Neural cell (in vitro differentiated cells): ENCODE measurements around the gene NCAPD2. TPM values are rescaled to one million over a fixed set of nuclear protein-coding genes. Genes with fewer than 3 reads are reported as not detected.
"Not testable (repeated sequence)": the region's sequence is repeated elsewhere in the genome, so short reads cannot be mapped to it uniquely, and the experiment has no call there.

Source experiments
- H2AFZ ChIP-seq: fragments of 200-600, 300-800 bp; sonication (generic), shearing (Covaris generic); 2 replicates; pipeline ENCODE4 v1.6.0; 2014; ENCODE audit warnings: low read depth, mild to moderate bottlenecking, antibody characterized with exemption, low read length, moderate library complexity
- H3F3A ChIP-seq: fragments of 200-600 bp; shearing (Covaris generic); 2 replicates; pipeline ENCODE4 v1.6.1; 2016; ENCODE audit warnings: mild to moderate bottlenecking, moderate library complexity, mixed read lengths, antibody characterized with exemption, low read length; ENCODE audit not compliant: insufficient read depth, poor library complexity, severe bottlenecking
- H3K27ac ChIP-seq: fragments of 200-600, 300-800 bp; sonication (generic), shearing (Covaris generic); 2 replicates; pipeline ENCODE4 v1.5.1; 2014; ENCODE audit warnings: mild to moderate bottlenecking, low read length, moderate library complexity
- H3K27me3 ChIP-seq: fragments of 300-800, 200-600 bp; sonication (generic), shearing (Covaris generic); 2 replicates; pipeline ENCODE4 v1.6.0; 2014; ENCODE audit warnings: mild to moderate bottlenecking, low read depth, low read length, moderate library complexity; ENCODE audit not compliant: insufficient read depth
- H3K36me3 ChIP-seq: fragments of 300-800, 200-600 bp; sonication (generic), shearing (Covaris generic); 2 replicates; pipeline ENCODE4 v1.5.1; 2014; ENCODE audit warnings: mild to moderate bottlenecking, antibody characterized with exemption, low read length, moderate library complexity; ENCODE audit not compliant: insufficient read depth
- H3K4me2 ChIP-seq: fragments of 300-800, 200-600 bp; sonication (generic), shearing (Covaris generic); 2 replicates; pipeline ENCODE4 v1.6.0; 2014; ENCODE audit warnings: mild to moderate bottlenecking, low read length
- H3K4me3 ChIP-seq: fragments of 300-800, 200-600 bp; sonication (generic), shearing (Covaris generic); 2 replicates; pipeline ENCODE4 v1.5.1; 2014; ENCODE audit warnings: mild to moderate bottlenecking, low read length, moderate library complexity
- H3K79me2 ChIP-seq: fragments of 200-600 bp; shearing (Covaris generic); replicated peaks from 2 replicates; pipeline ENCODE4 v1.6.0; 2014; ENCODE audit warnings: mild to moderate bottlenecking, low read length, moderate library complexity; ENCODE audit not compliant: insufficient read depth
- H3K9ac ChIP-seq: fragments of 300-800, 200-600 bp; sonication (generic), shearing (Covaris generic); 2 replicates; pipeline ENCODE4 v1.6.1; 2016; ENCODE audit warnings: mild to moderate bottlenecking, low read length, mixed read lengths
- H3K9me2 ChIP-seq: fragments of 200-600 bp; shearing (Covaris generic); 2 replicates; pipeline ENCODE4 v1.6.1; 2016; ENCODE audit warnings: mild to moderate bottlenecking, low read length, mixed read lengths; ENCODE audit not compliant: insufficient read depth
- H3K9me3 ChIP-seq: fragments of 200-600, 300-800 bp; sonication (generic), shearing (Covaris generic); 2 replicates; pipeline ENCODE4 v1.6.1; 2016; ENCODE audit warnings: mild to moderate bottlenecking, mixed run types, low read length, moderate library complexity, mixed read lengths
- H4K20me1 ChIP-seq: fragments of 200-600 bp; shearing (Covaris generic); 2 replicates; pipeline ENCODE4 v1.6.1; 2016; ENCODE audit warnings: mild to moderate bottlenecking, mixed run types; ENCODE audit not compliant: insufficient read depth
- CTCF ChIP-seq: fragments of 450-650 bp; IDR thresholded peaks from 2 replicates; pipeline ENCODE4 v1.5.1; 2014; ENCODE audit warnings: antibody characterized with exemption, mild to moderate bottlenecking, moderate library complexity; ENCODE audit not compliant: poor library complexity, severe bottlenecking
- EP300 ChIP-seq: fragments of 450-650 bp; conservative IDR thresholded peaks from 2 replicates; pipeline ENCODE4 v1.6.1; 2014; ENCODE audit warnings: antibody characterized with exemption, mild to moderate bottlenecking, moderate library complexity; ENCODE audit not compliant: poor library complexity, severe bottlenecking
- EZH2 ChIP-seq: fragments of 200-600, 300-800 bp; shearing (Covaris generic), sonication (generic); IDR thresholded peaks from 2 replicates; pipeline ENCODE4 v1.6.1; 2014; ENCODE audit warnings: antibody characterized with exemption, low read length, borderline replicate concordance, mild to moderate bottlenecking; ENCODE audit not compliant: insufficient read depth, poor library complexity, severe bottlenecking
- MXI1 ChIP-seq: fragments of 450-650 bp; conservative IDR thresholded peaks from 2 replicates; pipeline ENCODE4 v1.6.1; 2014; ENCODE audit warnings: antibody characterized with exemption, mild to moderate bottlenecking; ENCODE audit not compliant: poor library complexity, severe bottlenecking
- POLR2AphosphoS5 ChIP-seq: IDR thresholded peaks from 2 replicates; pipeline ENCODE4 v1.6.1; 2012
- RAD21 ChIP-seq: fragments of 450-650 bp; conservative IDR thresholded peaks from 2 replicates; pipeline ENCODE4 v1.6.1; 2014; ENCODE audit warnings: antibody characterized with exemption, mild to moderate bottlenecking, moderate library complexity
- REST ChIP-seq: IDR thresholded peaks from 2 replicates; pipeline ENCODE4 v1.6.1; 2012; ENCODE audit warnings: borderline replicate concordance
- SMC3 ChIP-seq: fragments of 450-650 bp; conservative IDR thresholded peaks from 2 replicates; pipeline ENCODE4 v1.6.1; 2014; ENCODE audit warnings: antibody characterized with exemption, mild to moderate bottlenecking, moderate library complexity; ENCODE audit not compliant: poor library complexity
- TAF1 ChIP-seq: IDR thresholded peaks from 2 replicates; pipeline ENCODE4 v1.6.1; 2012; ENCODE audit warnings: low read depth
- polyA plus RNA-seq: library from polyadenylated mRNA; depleted of rRNA; stranded (reverse); fragments of >200 nt; gene quantifications from 2 replicates; pipeline ENCODE4 v1.2.3, GENCODE V29; 2014

Gene NCAPD2
- polyA plus RNA-seq, 1 donor from 2014 or later: 4.5 TPM

GRCh38 chr12:6488240-6488639 is 5.7 kb upstream of the NCAPD2 start:
- Histone ChIP-seq H3K36me3 (no peaks in the 10 kb centered on the region), H3K4me2 (no peak overlapping the region), H3K4me3 (no peak overlapping the region), H3K27me3 (no peaks in the 10 kb centered on the region), H3K9me2 (no peaks in the 10 kb centered on the region), H3K79me2 (peaks cover 11% of the 10 kb centered on the region), H3K27ac (no peak overlapping the region), H4K20me1 (no peaks in the 10 kb centered on the region), H3K9ac (no peak overlapping the region), H3F3A (no peaks in the 10 kb centered on the region), H3K9me3 (no peaks in the 10 kb centered on the region), H2AFZ (no peak overlapping the region)
- no peak for TF ChIP-seq SMC3
- TF ChIP-seq REST: no peak
- TF ChIP-seq EP300: no peak
- no peak for TF ChIP-seq TAF1
- no peak for TF ChIP-seq POLR2AphosphoS5
- TF ChIP-seq RAD21: no peak
- no peak for TF ChIP-seq MXI1
- TF ChIP-seq CTCF: no peak
- no peak for TF ChIP-seq EZH2

- no peaks in the 10 kb centered on the region for H3K36me3 ChIP-seq
- H3K4me3 ChIP-seq: no peak overlapping the region
- no peaks in the 10 kb centered on the region for H3K27me3 ChIP-seq
- H3K79me2 ChIP-seq: peaks cover 11% of the 10 kb centered on the region
- H3K27ac ChIP-seq: no peak overlapping the region
- no peaks in the 10 kb centered on the region for H3K9me3 ChIP-seq
- no peaks in the 10 kb centered on the region for H3F3A ChIP-seq
- TF ChIP-seq EP300: no peak
- TF ChIP-seq RAD21: no peak
- TF ChIP-seq SMC3: no peak
- H3K9me2 ChIP-seq: no peaks in the 10 kb centered on the region
- no peaks in the 10 kb centered on the region for H4K20me1 ChIP-seq
- no peak overlapping the region for H3K9ac ChIP-seq
- H2AFZ ChIP-seq: no peak overlapping the region
- no peak overlapping the region for H3K4me2 ChIP-seq
Observed at GRCh38 chr12:6489449-6489848, 4.5 kb upstream of the NCAPD2 start.

- H3K4me2 ChIP-seq, H3K27me3 ChIP-seq, H3K36me3 ChIP-seq, H3K4me3 ChIP-seq, H3K9me3 ChIP-seq, H2AFZ ChIP-seq, H3K27ac ChIP-seq, H4K20me1 ChIP-seq, H3K9ac ChIP-seq, H3F3A ChIP-seq, H3K9me2 ChIP-seq: not testable (repeated sequence)
- peaks cover 22% of the 10 kb centered on the region for H3K79me2 ChIP-seq
Observed at GRCh38 chr12:6490673-6491072, 3.2 kb upstream of the NCAPD2 start.
